ENCODE measurements around the gene ANKRD11. TPM values are rescaled to one million over a fixed set of nuclear protein-coding genes. Genes with fewer than 3 reads are reported as not detected.

ANKRD11 gene
- total RNA-seq, 1 donor: 80.8 TPM

DNA sequence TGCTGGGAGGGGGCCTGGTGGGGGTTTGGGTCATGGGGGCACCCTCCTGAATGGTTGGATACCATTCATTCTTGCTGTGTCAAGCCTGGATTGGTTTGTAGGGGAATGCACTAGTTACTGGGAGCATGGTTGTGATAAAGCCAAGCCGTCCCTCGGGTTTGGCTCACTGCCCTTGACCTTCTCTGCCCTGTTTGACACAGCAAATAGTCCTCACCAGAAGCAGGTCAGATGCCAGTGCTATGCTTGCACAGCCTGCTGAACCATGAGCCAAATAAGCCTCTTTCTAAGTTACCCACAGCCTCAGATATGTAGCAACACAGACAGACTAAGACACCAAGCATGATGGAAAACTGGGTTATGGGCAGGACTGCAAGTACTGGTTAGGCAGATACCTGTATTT lies 258.3 kb downstream of the ANKRD11 start:
- DNase-seq (ENCODE audit: low read depth in 2 of 3, low spot score in 2 of 3): no peak

GRCh38 chr16:89230255-89230654 lies 260.1 kb downstream of the ANKRD11 start:
- no peak for DNase-seq (ENCODE audit: low read depth in 2 of 3, low spot score in 2 of 3)

DNA sequence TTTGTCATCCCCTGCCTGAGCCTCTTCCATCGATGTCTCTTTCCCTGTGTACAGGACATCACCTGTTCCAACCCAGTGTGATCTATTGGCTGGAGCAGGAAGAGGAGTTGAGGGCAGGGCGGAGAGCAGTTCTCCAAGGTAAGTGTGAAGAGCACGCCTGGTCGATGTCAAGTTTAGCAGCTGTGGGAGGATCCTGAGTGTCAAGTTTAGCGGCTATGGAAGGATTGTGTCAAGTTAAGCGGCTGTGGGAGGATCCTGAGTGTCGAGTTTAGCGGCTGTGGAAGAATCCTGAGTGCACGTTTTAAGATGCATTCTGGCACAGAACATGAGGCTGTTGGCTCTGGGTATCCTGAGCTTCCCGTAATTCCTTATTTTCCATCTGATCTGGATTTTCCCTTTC lies 265.7 kb downstream of the ANKRD11 start:
- DNase-seq (ENCODE audit: low read depth in 2 of 3, low spot score in 2 of 3): no peak

DNA sequence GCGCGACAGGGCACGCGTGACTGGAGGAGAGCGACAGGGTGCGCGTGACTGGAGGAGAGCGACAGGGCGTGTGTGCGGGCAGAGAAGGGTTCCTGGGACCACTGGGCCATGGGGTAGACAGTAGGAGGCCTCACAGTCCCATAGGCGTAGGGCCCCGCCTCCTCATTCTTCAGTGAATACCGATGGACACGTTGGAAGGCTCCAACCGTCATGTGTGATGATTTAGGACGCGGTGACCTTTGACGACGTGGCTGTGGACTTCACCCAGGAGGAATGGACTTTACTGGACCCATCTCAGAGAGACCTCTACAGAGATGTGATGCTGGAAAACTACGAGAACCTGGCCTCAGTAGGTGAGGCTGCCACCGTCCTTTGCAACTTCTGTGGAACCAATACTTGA lies 267.4 kb downstream of the ANKRD11 start:
- DNase-seq (ENCODE audit: low read depth in 2 of 3, low spot score in 2 of 3): no peak

DNA sequence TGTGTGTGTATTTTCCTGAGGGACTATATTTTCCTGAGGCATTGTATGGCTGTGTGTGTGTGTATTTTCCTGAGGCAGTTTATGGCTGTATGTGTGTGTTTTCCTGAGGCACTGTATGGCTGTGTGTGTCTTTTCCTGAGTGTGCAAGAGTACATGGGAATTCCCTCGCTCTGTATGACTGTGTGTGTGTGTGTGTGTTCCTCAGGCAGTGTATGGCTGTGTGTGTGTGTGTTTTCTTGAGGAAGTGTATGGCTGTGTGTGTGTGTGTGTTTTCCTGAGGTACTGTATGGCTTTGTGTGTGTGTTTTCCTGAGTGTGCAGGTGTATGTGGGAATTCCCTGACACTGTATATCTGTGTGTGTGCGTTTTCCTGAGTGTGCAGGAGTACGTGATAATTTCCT lies 268.8 kb downstream of the ANKRD11 start:
- no peak for DNase-seq (ENCODE audit: low read depth in 2 of 3, low spot score in 2 of 3)

DNA sequence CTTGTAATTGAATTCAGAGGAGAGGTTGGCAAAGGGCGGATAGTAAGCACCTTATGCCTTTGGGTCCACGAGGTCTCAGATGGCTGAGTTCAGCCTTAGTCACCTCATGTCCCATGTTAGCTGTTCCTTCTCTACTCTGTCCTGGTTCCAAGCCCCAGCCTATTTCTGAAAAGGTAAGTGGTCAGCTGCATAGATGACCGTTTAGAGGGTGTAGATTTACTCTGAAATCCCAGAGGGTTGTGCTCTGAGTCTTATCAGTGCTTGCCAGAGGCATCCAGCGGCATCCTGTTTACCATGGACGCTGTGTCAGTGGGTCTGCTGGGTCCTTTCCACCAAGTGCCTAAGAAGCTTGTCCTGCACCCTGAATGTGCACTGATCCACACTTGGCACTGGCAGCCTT lies 271.0 kb downstream of the ANKRD11 start:
- DNase-seq (ENCODE audit: low read depth in 2 of 3, low spot score in 2 of 3): no peak

Small RNAs within 50 kb of the gene (small RNA-seq; reads per million reads assigned to genes)
- gene RNU6-430P: not detected

Other genes starting within 250 kb of the ANKRD11 start
- gene SPG7, start 17.8 kb upstream of the ANKRD11 start, total RNA-seq: 132 TPM
- 12,006 TPM for gene RPL13, start 70.1 kb upstream of the ANKRD11 start, total RNA-seq
- gene CPNE7, start 85.2 kb upstream of the ANKRD11 start, total RNA-seq: 0.81 TPM
- gene DPEP1, start 123.1 kb upstream of the ANKRD11 start, total RNA-seq: under 0.01 TPM
- 126 TPM for gene CHMP1A, start 167.1 kb upstream of the ANKRD11 start, total RNA-seq
- gene SPATA33, start 167.3 kb upstream of the ANKRD11 start, total RNA-seq: 2.7 TPM
- gene CDK10, start 196.1 kb upstream of the ANKRD11 start, total RNA-seq: 39.6 TPM
- 37.7 TPM for gene SPATA2L, start 211.1 kb upstream of the ANKRD11 start, total RNA-seq
- 5.1 TPM for gene VPS9D1, start 230.3 kb upstream of the ANKRD11 start, total RNA-seq
- 71.4 TPM for gene ZNF276, start 231.0 kb upstream of the ANKRD11 start, total RNA-seq

Data from hematopoietic multipotent progenitor cell (in vitro differentiated cells).